GM23338 (cell line): Measurements from ENCODE around the gene BMPR2. TPM values are rescaled to one million over a fixed set of nuclear protein-coding genes. Genes with fewer than 3 reads are reported as not detected.

Source experiments
- ATAC-seq: fragments of 200-7000 bp; cut with Tn5 transposase; 3 replicates; pipeline ENCODE4 v1.9.1; 2020
- DNase-seq: peaks from one replicate; pipeline ENCODE4 v3.0.0-alpha.2; 2015; ENCODE audit warnings: low spot score
- H2AFZ ChIP-seq: fragments of 200-600 bp; sonication (generic); 2 replicates; pipeline ENCODE4 v1.8.0; 2016; ENCODE audit warnings: antibody characterized with exemption, mild to moderate bottlenecking, moderate library complexity
- H3F3A ChIP-seq: fragments of 200-600 bp; sonication (generic); replicated peaks from 2 replicates; pipeline ENCODE4 v1.8.0; 2017; ENCODE audit warnings: antibody characterized with exemption, mixed run types, low read depth
- H3K27ac ChIP-seq: fragments of 200-600 bp; sonication (generic); 2 replicates; pipeline ENCODE4 v1.6.1; 2016; ENCODE audit warnings: low read depth
- H3K27me3 ChIP-seq: fragments of 200-600 bp; sonication (generic); 2 replicates; pipeline ENCODE4 v1.8.0; 2016; ENCODE audit warnings: mild to moderate bottlenecking, mixed run types, moderate library complexity; ENCODE audit not compliant: insufficient read depth
- H3K36me3 ChIP-seq: fragments of 200-600 bp; sonication (generic); 2 replicates; pipeline ENCODE4 v1.8.0; 2016; ENCODE audit warnings: mild to moderate bottlenecking; ENCODE audit not compliant: insufficient read depth
- H3K4me1 ChIP-seq: fragments of 200-600 bp; sonication (generic); 2 replicates; pipeline ENCODE4 v1.8.0; 2016; ENCODE audit warnings: mild to moderate bottlenecking, moderate library complexity; ENCODE audit not compliant: insufficient read depth
- H3K4me2 ChIP-seq: fragments of 200-600 bp; sonication (generic); 2 replicates; pipeline ENCODE4 v1.7.1; 2017; ENCODE audit warnings: mixed run types
- H3K4me3 ChIP-seq: fragments of 200-600 bp; sonication (generic); 2 replicates; pipeline ENCODE4 v1.6.1; 2016; ENCODE audit warnings: mixed run types
- H3K79me2 ChIP-seq: fragments of 200-600 bp; sonication (generic); replicated peaks from 2 replicates; pipeline ENCODE4 v1.8.0; 2017; ENCODE audit warnings: mild to moderate bottlenecking; ENCODE audit not compliant: insufficient read depth
- H3K9me2 ChIP-seq: fragments of 200-600 bp; sonication (generic); 2 replicates; pipeline ENCODE4 v1.8.0; 2017; ENCODE audit not compliant: insufficient read depth
- H4K20me1 ChIP-seq: fragments of 200-600 bp; sonication (generic); replicated peaks from 2 replicates; pipeline ENCODE4 v1.8.0; 2017; ENCODE audit warnings: mild to moderate bottlenecking; ENCODE audit not compliant: insufficient read depth
- H3K27ac Mint-ChIP-seq: 2 replicates; pipeline ENCODE4 v1.8.0; 2020; ENCODE audit warnings: inconsistent platforms, mild to moderate bottlenecking, moderate library complexity, mixed read lengths
- H3K27me3 Mint-ChIP-seq: 3 replicates; pipeline ENCODE4 v1.8.0; 2022; ENCODE audit warnings: low read depth, mild to moderate bottlenecking, moderate library complexity, mixed read lengths, inconsistent platforms; ENCODE audit not compliant: insufficient read depth, poor library complexity
- H3K36me3 Mint-ChIP-seq: 3 replicates; pipeline ENCODE4 v1.8.0; 2021; ENCODE audit warnings: low read depth, mild to moderate bottlenecking, inconsistent platforms, moderate library complexity, mixed read lengths
- H3K4me1 Mint-ChIP-seq: 3 replicates; pipeline ENCODE4 v1.8.0; 2020; ENCODE audit warnings: mild to moderate bottlenecking, inconsistent platforms, mixed read lengths
- H3K4me3 Mint-ChIP-seq: 3 replicates; pipeline ENCODE4 v1.8.0; 2021; ENCODE audit warnings: moderate library complexity, mild to moderate bottlenecking, inconsistent platforms, mixed read lengths
- H3K9me3 Mint-ChIP-seq: 3 replicates; pipeline ENCODE4 v1.8.0; 2020; ENCODE audit warnings: moderate library complexity, mild to moderate bottlenecking, inconsistent platforms, mixed read lengths
- CREB1 ChIP-seq: fragments of 250-450 bp; sonication (Bioruptor Pico); IDR thresholded peaks from 2 replicates; pipeline ENCODE4 v1.5.0; 2020; ENCODE audit warnings: low read depth, mild to moderate bottlenecking, moderate library complexity
- CTCF ChIP-seq, 2 experiments: fragments of 200-600 bp in 1 of 2; sonication (generic) in 1 of 2; conservative IDR thresholded peaks; 2 replicates each; pipeline versions ENCODE4 v1.5.1 to v1.6.1; 2016 to 2017; ENCODE audit warnings: antibody characterized with exemption in 2 of 2, low read depth in 2 of 2, mild to moderate bottlenecking in 2 of 2, moderate library complexity in 1 of 2
- EZH2phosphoT487 ChIP-seq: fragments of 200-600 bp; sonication (generic); IDR thresholded peaks from one replicate; pipeline ENCODE4 v1.8.1; 2018; ENCODE audit warnings: antibody characterized with exemption; ENCODE audit not compliant: unreplicated experiment
- JUNB ChIP-seq: IDR thresholded peaks from one replicate; pipeline ENCODE4 v1.6.1; 2016; ENCODE audit warnings: antibody characterized with exemption; ENCODE audit not compliant: unreplicated experiment
- NANOG ChIP-seq: IDR thresholded peaks from 2 replicates; pipeline ENCODE4 v1.6.1; 2016; ENCODE audit warnings: antibody characterized with exemption, borderline replicate concordance
- POLR2AphosphoS5 ChIP-seq: IDR thresholded peaks from 2 replicates; pipeline ENCODE4 v1.6.1; 2016; ENCODE audit warnings: antibody characterized with exemption, low read depth
- STAT1 ChIP-seq: IDR thresholded peaks from one replicate; pipeline ENCODE4 v1.6.1; 2016; ENCODE audit warnings: antibody characterized with exemption; ENCODE audit not compliant: unreplicated experiment
- ZNF331 ChIP-seq: fragments of 250-450 bp; sonication (Bioruptor Pico); IDR thresholded peaks from 2 replicates; pipeline ENCODE4 v1.5.0; 2020; ENCODE audit warnings: low read depth, mild to moderate bottlenecking, moderate library complexity
- ZNF462 ChIP-seq: fragments of 250-450 bp; sonication (Bioruptor Pico); IDR thresholded peaks from 2 replicates; pipeline ENCODE4 v1.5.0; 2020; ENCODE audit warnings: mild to moderate bottlenecking, moderate library complexity
- polyA plus RNA-seq: library from polyadenylated mRNA; unstranded; fragments of >200 nt; fragmentation: Nextera tagmentation; extraction: Ambion mirVana; gene quantifications from 2 replicates; pipeline ENCODE4 v1.2.1, GENCODE V29; 2016
- total RNA-seq: library from RNA; depleted of rRNA; stranded (reverse); fragments of >200 nt; shearing (Covaris generic); gene quantifications from 2 replicates; pipeline ENCODE4 v1.2.3, GENCODE V29; 2014

The BMPR2 gene
- total and polyA plus RNA-seq, 2 experiments from 2014 or later, result 6.7 to 21.6 TPM

- Histone ChIP-seq H3K4me3 (no peak overlapping the region), H3K27me3 (no peaks in the 10 kb centered on the region), H3K27ac (no peak overlapping the region), H3K4me2 (no peak overlapping the region), H3K9me2 (0 out of 2 replicates have a peak, but pooled peaks cover 5% of the 10 kb centered on the region), H3K4me1 (no peaks in the 10 kb centered on the region), H2AFZ (no peak overlapping the region), H3F3A (no peaks in the 10 kb centered on the region), H3K79me2 (no peaks in the 10 kb centered on the region), H4K20me1 (0 out of 2 replicates have a peak, but pooled peaks cover 4% of the 10 kb centered on the region), H3K36me3 (peaks cover 4% of the 10 kb centered on the region; the same call in 1 of the 2 replicates)
- H3K4me1 Mint-ChIP-seq, result no peaks in the 10 kb centered on the region
- no peak overlapping the region for H3K4me3 Mint-ChIP-seq
- no peak for DNase-seq
- no peak for ATAC-seq
- H3K27me3 Mint-ChIP-seq, result peaks cover 1% of the 10 kb centered on the region
- peaks cover 7% of the 10 kb centered on the region for H3K36me3 Mint-ChIP-seq
- H3K9me3 Mint-ChIP-seq, result no peaks in the 10 kb centered on the region
- H3K27ac Mint-ChIP-seq, result no peak overlapping the region
- no peak for TF ChIP-seq CTCF (conservative IDR thresholded peaks at IDR 0.05; ENCODE audit: low read depth in 2 of 2)
- no peak for TF ChIP-seq ZNF462 (CRISPR knock-in tag)
- no peak for TF ChIP-seq STAT1
- TF ChIP-seq JUNB, result no peak
- no peak for TF ChIP-seq EZH2phosphoT487
- TF ChIP-seq CREB1 (CRISPR knock-in tag), result no peak
- TF ChIP-seq POLR2AphosphoS5, result no peak
- no peak for TF ChIP-seq ZNF331 (CRISPR knock-in tag)
- no peak for TF ChIP-seq NANOG
These were observed 132.6 kb downstream of the BMPR2 start for GRCh38 chr2:202508686-202509085.
